Activated T-helper 2 cell treated with anti-CD3 and anti-CD28 coated beads, Interferon-gamma antibody, Interleukin-2, Interleukin-4, amounts not matched to agents 10 μg/mL and 5 μg/mL and 100 μg/mL, durations not matched to agents 14 hours and 24 hours and 36 hours (primary cell): ENCODE data around the gene ADGRL3. TPM values are rescaled to one million over a fixed set of nuclear protein-coding genes. Genes with fewer than 3 reads are reported as not detected.
"Not testable (repeated sequence)": the region's sequence is repeated elsewhere in the genome, so short reads cannot be mapped to it uniquely, and the experiment has no call there.

Experiments used
- DNase-seq: peaks from one replicate; pipeline ENCODE4 v3.0.0; 2021; ENCODE audit warnings: low spot score
- H3K27ac Mint-ChIP-seq: one replicate; pipeline ENCODE4 v1.8.0; 2021; ENCODE audit warnings: mixed read lengths
- H3K27me3 Mint-ChIP-seq: one replicate; pipeline ENCODE4 v1.8.0; 2021; ENCODE audit warnings: low read depth, mixed read lengths
- H3K36me3 Mint-ChIP-seq: one replicate; pipeline ENCODE4 v1.8.0; 2021; ENCODE audit warnings: low read depth, mixed read lengths
- H3K4me1 Mint-ChIP-seq: one replicate; pipeline ENCODE4 v1.8.0; 2021; ENCODE audit warnings: low read depth, mixed read lengths
- H3K4me3 Mint-ChIP-seq: one replicate; pipeline ENCODE4 v1.8.0; 2021; ENCODE audit warnings: low read depth, mild to moderate bottlenecking, moderate library complexity, mixed read lengths
- H3K9me3 Mint-ChIP-seq: one replicate; pipeline ENCODE4 v1.8.0; 2021; ENCODE audit warnings: mixed read lengths
- intact Hi-C: fragments of 100-400 bp; cut with micrococcal nuclease; formaldehyde crosslinking; loops from one replicate; pipeline ENCODE4 v1.15.1; 2023
- total RNA-seq: library from RNA; stranded (reverse); gene quantifications from 2 replicates; pipeline ENCODE4 v1.2.3, GENCODE V29; 2022

Gene ADGRL3
- total RNA-seq, 1 donor from 2014 or later: not detected

DNA sequence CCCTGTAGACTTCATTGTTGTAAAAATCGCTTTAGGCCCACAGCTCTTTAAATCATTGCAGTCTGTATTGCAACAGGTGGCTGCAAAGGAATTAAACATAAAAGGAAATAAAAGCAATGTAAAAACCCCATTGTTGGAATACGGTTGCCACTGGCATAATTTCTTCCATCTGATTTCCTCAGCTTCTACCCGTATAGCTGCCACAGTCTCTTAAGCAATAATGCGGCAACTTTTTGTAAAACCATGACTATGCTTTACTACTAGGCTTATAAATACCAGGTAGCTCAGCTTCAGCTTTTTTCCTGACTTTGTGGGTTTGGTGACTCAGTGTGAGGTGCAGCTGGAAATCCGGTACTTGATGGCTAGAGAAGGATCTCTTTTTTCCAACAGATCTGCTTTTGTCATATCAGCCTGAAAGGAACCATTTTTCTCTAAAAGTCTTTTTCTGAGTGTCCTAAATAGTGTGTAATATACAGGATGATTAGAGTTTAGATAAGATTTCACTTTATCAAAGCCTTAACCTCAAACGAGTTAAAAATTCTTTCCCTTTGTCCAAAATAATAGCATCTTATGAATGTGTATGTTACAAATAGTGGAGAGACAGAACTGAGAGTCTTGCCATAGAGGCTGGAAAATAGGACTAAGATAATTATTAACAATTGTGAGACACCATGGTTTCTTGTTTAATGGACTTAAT is 268.0 kb downstream of the ADGRL3 start:
- Mint-ChIP-seq H3K4me1 (no peaks in the 10 kb centered on the region), H3K9me3 (peaks cover 10% of the 10 kb centered on the region), H3K36me3 (no peaks in the 10 kb centered on the region), H3K4me3 (no peak overlapping the region), H3K27ac (no peak overlapping the region), H3K27me3 (no peaks in the 10 kb centered on the region)
- no peak for DNase-seq
- intact Hi-C loops: no loop called here

DNA sequence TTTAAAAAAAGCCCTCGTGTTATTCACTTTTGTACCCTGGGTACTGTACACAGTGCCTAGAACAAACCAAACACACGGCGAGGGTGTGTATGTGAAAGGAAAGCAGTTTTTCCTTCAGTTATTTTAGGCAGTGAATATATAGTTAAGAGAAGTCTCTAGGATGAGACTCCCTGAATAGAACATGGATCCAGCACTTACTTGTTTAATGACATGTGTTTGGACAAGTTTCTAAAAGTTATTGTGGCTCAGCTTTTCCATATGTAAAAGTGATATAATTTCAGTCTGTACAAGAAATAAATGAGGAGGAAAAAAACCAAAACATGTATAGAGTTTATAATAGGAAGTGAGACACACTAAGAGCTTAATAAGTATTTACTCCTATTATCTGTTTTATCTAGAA is 273.2 kb downstream of the ADGRL3 start:
- Mint-ChIP-seq H3K4me3 (no peak overlapping the region), H3K27me3 (no peaks in the 10 kb centered on the region), H3K4me1 (no peaks in the 10 kb centered on the region), H3K27ac (no peak overlapping the region), H3K9me3 (peaks cover 5% of the 10 kb centered on the region), H3K36me3 (no peaks in the 10 kb centered on the region)
- intact Hi-C loops: no loop called here
- no peak for DNase-seq

DNA sequence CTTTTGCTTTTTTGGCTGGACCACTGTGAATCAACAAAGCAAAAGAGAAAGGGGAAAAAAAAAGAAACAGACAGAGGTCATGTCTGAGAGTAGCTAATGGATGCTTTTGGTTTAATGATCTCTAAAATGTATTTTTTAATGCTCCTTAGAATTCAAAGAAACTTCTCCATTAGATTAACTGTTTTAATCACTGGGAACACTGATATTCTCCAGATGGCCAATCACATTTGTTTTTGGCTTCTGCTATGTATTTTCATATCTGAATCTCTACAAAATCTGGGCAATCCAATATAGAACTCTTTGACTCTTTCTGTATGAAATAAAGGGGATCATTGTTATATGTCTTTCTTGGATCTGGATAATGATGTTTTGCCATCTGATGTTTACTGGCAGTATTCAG is 278.2 kb downstream of the ADGRL3 start:
- Mint-ChIP-seq H3K27me3 (no peaks in the 10 kb centered on the region), H3K27ac (no peak overlapping the region), H3K9me3 (peaks cover 8% of the 10 kb centered on the region), H3K4me1 (no peaks in the 10 kb centered on the region), H3K4me3 (no peak overlapping the region), H3K36me3 (no peaks in the 10 kb centered on the region)
- intact Hi-C loops: no loop called here
- DNase-seq: no peak

DNA sequence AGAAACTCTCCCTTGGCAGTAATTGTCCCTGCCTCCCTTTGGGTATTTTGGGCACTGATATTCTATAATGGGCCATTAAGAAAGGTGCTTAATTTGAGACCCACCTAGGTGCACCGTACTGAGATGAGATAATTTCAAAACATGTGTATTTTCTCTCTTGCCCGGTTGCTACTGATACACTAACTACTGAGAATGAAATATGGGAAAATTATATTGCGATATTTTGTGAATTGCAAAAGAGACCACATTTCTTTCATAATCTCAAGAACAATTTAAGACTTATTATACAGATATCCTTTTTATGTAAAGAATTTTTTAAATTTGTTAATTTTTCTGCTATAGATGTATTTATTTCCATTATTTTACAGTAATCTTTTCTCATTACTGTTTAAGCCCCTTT is 284.9 kb downstream of the ADGRL3 start:
- intact Hi-C loops: no loop called here
- Mint-ChIP-seq H3K27me3 (no peaks in the 10 kb centered on the region), H3K4me3 (no peak overlapping the region), H3K27ac (no peak overlapping the region), H3K4me1 (no peaks in the 10 kb centered on the region), H3K36me3 (no peaks in the 10 kb centered on the region), H3K9me3 (peaks cover 19% of the 10 kb centered on the region)
- no peak for DNase-seq

DNA sequence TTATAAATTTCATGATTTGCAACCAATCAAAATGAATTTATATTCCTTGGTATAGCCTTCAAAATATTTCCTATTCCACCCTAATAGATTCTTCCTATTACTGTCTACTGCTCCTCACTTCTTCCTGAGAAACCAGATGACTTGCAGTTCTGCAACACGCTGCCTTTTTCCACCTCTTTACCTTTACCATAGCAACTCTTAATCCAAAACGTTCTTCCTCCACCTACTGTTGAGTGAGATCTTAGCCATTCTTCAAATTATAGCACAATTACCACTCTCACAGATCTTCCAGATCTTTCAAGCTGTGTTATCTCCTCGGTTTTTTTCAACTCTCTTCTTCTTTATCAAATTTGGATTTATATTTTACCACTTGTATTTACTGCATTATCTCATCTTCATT is 289.8 kb downstream of the ADGRL3 start:
- Mint-ChIP-seq H3K27me3 (no peaks in the 10 kb centered on the region), H3K27ac (no peak overlapping the region), H3K4me1 (no peaks in the 10 kb centered on the region), H3K4me3 (no peak overlapping the region), H3K36me3 (no peaks in the 10 kb centered on the region), H3K9me3 (peaks cover 18% of the 10 kb centered on the region)
- intact Hi-C loops: no loop called here
- DNase-seq: no peak

DNA sequence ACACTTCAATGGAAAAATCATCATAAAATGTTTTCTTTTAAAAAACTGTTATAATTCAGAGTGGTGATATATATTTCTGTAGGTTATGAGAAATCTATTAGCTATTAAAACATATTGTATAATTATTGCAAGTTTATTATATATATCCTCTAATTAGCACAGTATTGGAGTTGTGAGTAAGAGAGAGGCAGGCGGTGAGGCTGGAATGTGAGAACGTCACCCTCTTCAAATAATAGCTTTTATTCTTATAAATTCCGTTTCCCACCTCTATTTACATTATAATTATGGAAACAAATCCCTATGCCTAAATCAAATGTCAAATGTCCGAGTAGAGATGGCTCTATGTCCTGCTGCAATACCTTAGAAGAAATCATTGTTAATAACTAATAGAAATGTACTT is 292.9 kb downstream of the ADGRL3 start:
- Mint-ChIP-seq H3K27ac (no peak overlapping the region), H3K4me1 (no peaks in the 10 kb centered on the region), H3K27me3 (no peaks in the 10 kb centered on the region), H3K4me3 (no peak overlapping the region), H3K36me3 (no peaks in the 10 kb centered on the region), H3K9me3 (peaks cover 15% of the 10 kb centered on the region)
- DNase-seq: no peak
- intact Hi-C loops: no loop called here

DNA sequence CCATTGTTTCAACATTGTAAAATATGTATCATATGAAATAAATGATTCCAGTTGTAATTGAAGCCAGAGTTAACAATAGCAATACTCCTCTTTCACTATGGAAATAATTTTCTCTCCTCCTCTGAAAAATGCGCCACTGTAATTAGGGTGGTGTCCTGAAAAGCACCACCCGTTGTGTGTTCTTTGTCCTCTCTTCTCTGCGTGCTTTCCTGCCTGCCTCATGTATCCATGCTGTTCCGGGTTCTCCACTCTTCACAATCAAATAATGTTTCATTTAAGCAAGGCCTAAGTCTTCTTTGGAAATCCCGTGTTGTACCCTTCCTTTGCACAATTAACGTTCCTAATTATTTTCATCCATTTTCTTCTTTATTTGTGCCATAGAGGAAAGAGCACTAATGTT is 293.3 kb downstream of the ADGRL3 start:
- Mint-ChIP-seq H3K4me1 (no peaks in the 10 kb centered on the region), H3K27ac (no peak overlapping the region), H3K4me3 (no peak overlapping the region), H3K36me3 (no peaks in the 10 kb centered on the region), H3K9me3 (peaks cover 15% of the 10 kb centered on the region), H3K27me3 (no peaks in the 10 kb centered on the region)
- intact Hi-C loops: no loop called here
- DNase-seq: no peak

DNA sequence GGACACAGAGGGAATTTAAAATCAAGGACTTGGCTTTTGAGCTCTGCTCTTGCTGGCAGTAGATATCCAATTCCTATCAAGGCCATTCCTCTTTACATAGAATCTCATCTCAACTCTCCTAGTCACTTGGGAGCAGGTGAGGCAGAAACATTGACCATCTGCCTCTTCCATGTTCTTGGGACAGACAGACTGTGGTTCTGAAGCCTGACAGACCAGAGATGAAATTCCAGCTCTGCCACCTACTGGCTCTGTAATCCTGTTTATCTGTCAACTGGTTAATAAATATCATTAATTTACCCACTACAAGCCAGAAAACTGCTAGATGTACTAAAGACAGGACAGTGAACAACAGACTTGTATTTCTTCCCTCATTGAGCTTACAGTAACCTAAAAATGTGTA is 300.8 kb downstream of the ADGRL3 start:
- Mint-ChIP-seq H3K4me1 (no peaks in the 10 kb centered on the region), H3K27me3 (no peaks in the 10 kb centered on the region), H3K9me3 (no peaks in the 10 kb centered on the region), H3K36me3 (no peaks in the 10 kb centered on the region), H3K27ac (no peak overlapping the region), H3K4me3 (no peak overlapping the region)
- DNase-seq: no peak
- intact Hi-C loops: no loop called here

DNA sequence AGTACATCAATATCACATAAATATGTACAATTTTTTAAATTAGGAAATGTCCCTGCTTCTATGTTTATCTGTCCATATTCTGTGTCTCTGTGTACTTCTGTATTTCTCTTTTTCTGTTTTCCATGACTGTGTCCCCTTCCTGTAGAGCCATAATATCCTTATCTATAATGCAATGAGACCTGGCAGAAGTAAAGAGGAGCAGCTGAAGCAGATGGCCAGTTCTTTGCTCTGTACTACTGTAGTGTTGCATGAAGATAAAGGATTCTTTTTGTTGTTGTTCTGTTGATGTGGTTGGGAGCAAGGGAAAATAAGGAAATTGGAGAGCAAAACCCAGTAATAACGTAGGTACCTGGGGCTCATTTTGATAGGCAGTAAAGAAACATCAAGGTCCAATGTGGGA is 301.7 kb downstream of the ADGRL3 start:
- no peak overlapping the region for H3K4me3 Mint-ChIP-seq
- H3K27ac Mint-ChIP-seq: no peak overlapping the region
- H3K27me3 Mint-ChIP-seq: no peaks in the 10 kb centered on the region
- H3K4me1 Mint-ChIP-seq: no peaks in the 10 kb centered on the region
- H3K36me3 Mint-ChIP-seq: no peaks in the 10 kb centered on the region
- no peak for DNase-seq
- H3K9me3 Mint-ChIP-seq: peaks cover 4% of the 10 kb centered on the region
- intact Hi-C loops: no loop called here

DNA sequence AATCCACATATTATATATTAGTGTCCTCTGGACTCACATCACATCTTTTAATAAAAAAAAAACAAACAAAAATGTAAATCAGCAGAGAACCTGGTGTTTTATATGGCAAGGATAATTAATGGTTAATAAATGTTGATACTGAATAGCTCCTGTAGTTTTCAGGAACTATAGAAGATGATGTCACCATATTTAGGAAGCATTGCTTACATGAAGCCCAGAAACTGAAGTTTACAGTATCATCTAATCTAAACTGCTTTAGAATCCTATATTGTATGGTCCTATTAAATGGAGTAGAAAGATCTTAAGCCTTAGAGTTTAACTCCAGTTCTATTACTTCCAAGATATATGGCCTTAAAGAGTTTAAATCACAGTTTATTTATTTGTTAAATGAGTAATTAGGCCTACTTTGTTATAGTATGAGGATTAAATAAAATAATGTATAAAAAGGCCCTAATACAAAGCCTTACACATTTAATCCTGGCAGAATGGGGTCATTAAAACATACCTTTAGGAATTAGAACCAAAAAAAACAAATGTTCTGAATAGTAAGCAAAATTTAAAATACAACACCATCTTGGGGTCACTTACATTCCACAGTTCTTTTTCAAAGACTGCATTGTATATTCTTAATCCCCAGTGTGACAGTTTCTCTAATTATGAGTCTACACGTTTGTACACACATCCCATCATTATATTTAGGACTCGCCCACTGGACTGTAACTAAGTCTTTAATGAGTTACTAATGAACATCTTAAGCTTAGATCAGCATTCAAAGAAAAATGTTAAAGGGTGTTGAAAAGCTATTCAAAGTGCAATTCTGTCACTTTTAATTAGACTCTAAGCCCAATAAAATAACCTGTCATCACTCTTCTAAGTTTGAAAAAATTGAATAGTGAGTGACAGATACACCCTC is 305.9 kb downstream of the ADGRL3 start:
- intact Hi-C loops: no loop called here
- no peaks in the 10 kb centered on the region for H3K36me3 Mint-ChIP-seq

DNA sequence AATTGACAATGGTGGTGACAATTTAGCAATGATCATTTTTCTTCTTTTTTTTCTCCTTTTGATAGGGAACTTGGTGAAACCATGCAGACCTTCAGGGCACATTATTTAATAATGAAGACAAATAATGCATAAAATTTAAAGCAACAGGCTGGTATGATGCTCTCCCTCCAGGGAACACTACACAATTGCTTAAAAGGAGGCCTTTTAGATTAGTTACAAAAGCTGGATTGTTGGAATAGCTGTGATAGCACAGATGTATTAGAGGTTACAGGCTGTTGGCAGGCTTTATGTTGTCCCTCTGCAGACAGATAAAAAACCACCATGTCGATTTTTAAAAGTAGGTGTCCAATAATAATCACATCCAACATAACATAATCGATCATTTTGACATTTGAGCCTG is 307.0 kb downstream of the ADGRL3 start:
- Mint-ChIP-seq H3K27ac (no peak overlapping the region), H3K27me3 (no peaks in the 10 kb centered on the region), H3K36me3 (no peaks in the 10 kb centered on the region), H3K4me1 (no peaks in the 10 kb centered on the region), H3K9me3 (peaks cover 11% of the 10 kb centered on the region), H3K4me3 (no peak overlapping the region)
- intact Hi-C loops: no loop called here
- no peak for DNase-seq

More for the DNA sequence above, 305.9 kb downstream of the ADGRL3 start:
- H3K9me3 Mint-ChIP-seq: peaks cover 10% of the 10 kb centered on the region
- no peak overlapping the region for H3K4me3 Mint-ChIP-seq
- H3K4me1 Mint-ChIP-seq: no peaks in the 10 kb centered on the region
- H3K27ac Mint-ChIP-seq: no peak overlapping the region
- no peaks in the 10 kb centered on the region for H3K27me3 Mint-ChIP-seq
- no peak for DNase-seq

DNA sequence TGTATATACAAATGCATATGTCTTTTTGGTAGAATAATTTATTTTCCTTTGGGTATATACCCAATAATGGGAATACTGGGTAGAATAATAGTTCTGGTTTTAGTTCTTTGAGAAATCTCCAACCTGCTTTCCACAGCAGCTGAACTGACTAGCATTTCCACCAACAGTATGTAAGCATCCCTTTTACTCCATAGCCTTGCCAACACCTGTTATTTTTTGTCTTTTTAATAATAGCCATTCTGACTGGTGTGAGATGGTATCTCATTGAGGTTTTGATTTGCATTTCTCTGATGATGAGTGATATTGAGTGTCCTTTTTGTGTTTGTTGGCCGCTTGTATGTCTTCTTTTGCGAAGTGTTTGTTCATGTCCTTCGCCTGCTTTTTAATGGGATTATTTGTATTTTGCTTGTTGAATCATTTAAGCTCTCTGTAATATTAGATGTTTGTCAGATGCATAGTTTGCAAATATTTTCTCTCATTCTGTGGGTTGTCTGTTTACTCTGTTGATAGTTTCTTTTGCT is 309.7 kb downstream of the ADGRL3 start:
- H3K4me1 Mint-ChIP-seq, H3K4me3 Mint-ChIP-seq, intact Hi-C loops, DNase-seq, H3K27ac Mint-ChIP-seq, H3K27me3 Mint-ChIP-seq, H3K36me3 Mint-ChIP-seq: not testable (repeated sequence)
- H3K9me3 Mint-ChIP-seq: peaks cover 11% of the 10 kb centered on the region
